Measurements from ENCODE around the gene PID1. TPM values are rescaled to one million over a fixed set of nuclear protein-coding genes. Genes with fewer than 3 reads are reported as not detected.
A peak's percentile ranks its signal among the peaks of the same experiment; 100 is the strongest.

PID1 gene
- total and polyA plus RNA-seq, 4 donors, result 13.3 to 52.0 (median 45.7) TPM

GRCh38 chr2:229137639-229138038, 133.4 kb downstream of the PID1 start:
- Histone ChIP-seq H3K4me3 (ENCODE audit: low read depth in 1 of 3, low read length in 3 of 3) (no peak overlapping the region), H3K9ac (ENCODE audit: low read depth in 1 of 2, low read length in 2 of 2) (no peak overlapping the region), H3K4me1 (ENCODE audit: control insufficient read depth in 4 of 4, insufficient read depth in 4 of 4, low read length in 3 of 4) (peaks cover 3 to 7% (median 3%) of the 10 kb centered on the region in 4 donors), H3K27ac (ENCODE audit: low read depth in 1 of 2, low read length in 2 of 2) (no peak overlapping the region), H3K9me3 (ENCODE audit: control insufficient read depth in 4 of 4, low read length in 3 of 4) (peaks cover 0 to 4% (median 0%) of the 10 kb centered on the region in 4 donors), H3K36me3 (ENCODE audit: control insufficient read depth in 4 of 4, insufficient read depth in 3 of 4, low read depth in 1 of 4, low read length in 3 of 4) (peaks cover 0 to 9% (median 6%) of the 10 kb centered on the region in 4 donors), H3K27me3 (ENCODE audit: control insufficient read depth in 4 of 4, insufficient read depth in 4 of 4, low read length in 3 of 4) (no peaks in the 10 kb centered on the region)
- no peak for DNase-seq (ENCODE audit: low spot score)
- TF ChIP-seq ZBTB33 (IDR thresholded peaks at IDR 0.05), result no peak
- no peak for TF ChIP-seq JUND (IDR thresholded peaks at IDR 0.05)
- no peak for TF ChIP-seq YY1 (IDR thresholded peaks at IDR 0.05)
- no peak for TF ChIP-seq NR2F2 (IDR thresholded peaks at IDR 0.05)
- TF ChIP-seq RXRA (IDR thresholded peaks at IDR 0.05), result no peak
- TF ChIP-seq, protein P1, sequence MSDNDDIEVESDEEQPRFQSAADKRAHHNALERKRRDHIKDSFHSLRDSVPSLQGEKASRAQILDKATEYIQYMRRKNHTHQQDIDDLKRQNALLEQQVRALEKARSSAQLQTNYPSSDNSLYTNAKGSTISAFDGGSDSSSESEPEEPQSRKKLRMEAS (IDR thresholded peaks at IDR 0.05), result no peak
- 85% methylated on average over 3 of the region's 3 CpGs for WGBS

GRCh38 chr2:229137066-229137465, 134.0 kb downstream of the PID1 start:
- H3K9me3 ChIP-seq (ENCODE audit: control insufficient read depth in 4 of 4, low read length in 3 of 4), result peaks cover 0 to 4% (median 0%) of the 10 kb centered on the region in 4 donors
- no peak overlapping the region for H3K27ac ChIP-seq (ENCODE audit: low read depth in 1 of 2, low read length in 2 of 2)
- no peak for DNase-seq (ENCODE audit: low spot score)
- no peak for TF ChIP-seq YY1 (IDR thresholded peaks at IDR 0.05)
- TF ChIP-seq HNF4A (conservative IDR thresholded peaks at IDR 0.05), result no peak
- TF ChIP-seq RXRA (IDR thresholded peaks at IDR 0.05), result no peak
- TF ChIP-seq RAD21 (IDR thresholded peaks at IDR 0.05), result no peak
- no peak for TF ChIP-seq TAF1 (conservative IDR thresholded peaks at IDR 0.05)
- no peak for TF ChIP-seq FOXA2 (IDR thresholded peaks at IDR 0.05)
- no peak for TF ChIP-seq SP1 (IDR thresholded peaks at IDR 0.05)
- TF ChIP-seq, protein P1 (IDR thresholded peaks at IDR 0.05), result no peak
- TF ChIP-seq ZBTB33 (IDR thresholded peaks at IDR 0.05), result no peak
- TF ChIP-seq, protein P2, sequence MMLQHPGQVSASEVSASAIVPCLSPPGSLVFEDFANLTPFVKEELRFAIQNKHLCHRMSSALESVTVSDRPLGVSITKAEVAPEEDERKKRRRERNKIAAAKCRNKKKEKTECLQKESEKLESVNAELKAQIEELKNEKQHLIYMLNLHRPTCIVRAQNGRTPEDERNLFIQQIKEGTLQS (IDR thresholded peaks at IDR 0.05), result no peak
- peaks cover 0 to 9% (median 7%) of the 10 kb centered on the region in 4 donors for H3K36me3 ChIP-seq (ENCODE audit: control insufficient read depth in 4 of 4, insufficient read depth in 3 of 4, low read depth in 1 of 4, low read length in 3 of 4)
- H3K4me1 ChIP-seq (ENCODE audit: control insufficient read depth in 4 of 4, insufficient read depth in 4 of 4, low read length in 3 of 4), result peaks cover 3 to 7% (median 3%) of the 10 kb centered on the region in 4 donors
- H3K9ac ChIP-seq (ENCODE audit: low read depth in 1 of 2, low read length in 2 of 2), result no peak overlapping the region
- no peak overlapping the region for H3K4me3 ChIP-seq (ENCODE audit: low read depth in 1 of 3, low read length in 3 of 3)
- 95% methylated on average over 2 of the region's 2 CpGs for WGBS
- H3K27me3 ChIP-seq (ENCODE audit: control insufficient read depth in 4 of 4, insufficient read depth in 4 of 4, low read length in 3 of 4), result no peaks in the 10 kb centered on the region

- Histone ChIP-seq H3K9me3 (ENCODE audit: control insufficient read depth in 4 of 4, low read length in 3 of 4) (peaks cover 0 to 4% (median 0%) of the 10 kb centered on the region in 4 donors), H3K27me3 (ENCODE audit: control insufficient read depth in 4 of 4, insufficient read depth in 4 of 4, low read length in 3 of 4) (no peaks in the 10 kb centered on the region), H3K36me3 (ENCODE audit: control insufficient read depth in 4 of 4, insufficient read depth in 3 of 4, low read depth in 1 of 4, low read length in 3 of 4) (peaks cover 0 to 9% (median 8%) of the 10 kb centered on the region in 4 donors), H3K27ac (ENCODE audit: low read depth in 1 of 2, low read length in 2 of 2) (no peak overlapping the region), H3K4me1 (ENCODE audit: control insufficient read depth in 4 of 4, insufficient read depth in 4 of 4, low read length in 3 of 4) (peaks cover 3 to 7% (median 3%) of the 10 kb centered on the region in 4 donors), H3K4me3 (ENCODE audit: low read depth in 1 of 3, low read length in 3 of 3) (no peak overlapping the region), H3K9ac (ENCODE audit: low read depth in 1 of 2, low read length in 2 of 2) (peak overlapping the region in 1 of 2 donors; percentile 62)
- WGBS, result 33% methylated on average over 5 of the region's 5 CpGs
- DNase-seq (ENCODE audit: low spot score), result no peak
- TF ChIP-seq NR2F2 (IDR thresholded peaks at IDR 0.05) (no peak), CTCF (IDR thresholded peaks at IDR 0.05; ENCODE audit: low read depth, low read length, missing input control) (peak; percentile 53), YY1 (IDR thresholded peaks at IDR 0.05) (no peak), RAD21 (IDR thresholded peaks at IDR 0.05) (peak; percentile 91 to 93), FOXA2 (IDR thresholded peaks at IDR 0.05) (no peak)
- TF ChIP-seq, protein P1 (IDR thresholded peaks at IDR 0.05), result no peak
- TF ChIP-seq, protein P2 (IDR thresholded peaks at IDR 0.05), result no peak
Measured at GRCh38 chr2:229133155-229133772, 137.8 kb downstream of the PID1 start.
